Measurements from ENCODE around the gene C9orf40.
A peak's percentile ranks its signal among the peaks of the same experiment; 100 is the strongest.

C9orf40 gene

GRCh38 chr9:74942801-74943200 is 9.9 kb downstream of the C9orf40 start:
- DNase-seq (ENCODE audit: low read depth in 4 of 4, low spot score in 1 of 4): peak in 2 of 4 experiments; percentile 11 to 20

DNA sequence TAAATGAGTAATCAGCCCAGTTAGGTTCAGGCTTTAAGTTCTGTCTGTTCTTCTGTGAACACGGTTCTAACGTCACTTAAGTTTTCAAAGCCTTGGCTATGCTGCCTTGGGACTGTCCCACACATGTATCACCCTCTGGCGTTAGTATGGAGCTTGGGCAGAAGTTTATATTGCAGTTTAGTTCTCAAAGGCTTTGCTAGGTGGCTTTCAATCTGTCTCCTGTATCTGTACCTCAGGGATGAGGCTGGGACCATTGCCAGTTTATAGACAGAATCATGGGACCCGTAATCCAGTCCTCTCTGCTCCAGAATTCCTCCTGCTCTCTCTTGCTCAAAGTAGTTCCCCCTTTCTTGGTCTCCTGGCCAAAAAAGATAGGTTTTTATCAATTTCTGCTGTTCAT is 12.1 kb downstream of the C9orf40 start:
- DNase-seq (ENCODE audit: low read depth in 4 of 4, low spot score in 1 of 4): no peak

GRCh38 chr9:74935008-74935407 is 17.7 kb downstream of the C9orf40 start:
- DNase-seq (ENCODE audit: low read depth in 4 of 4, low spot score in 1 of 4): no peak

DNA sequence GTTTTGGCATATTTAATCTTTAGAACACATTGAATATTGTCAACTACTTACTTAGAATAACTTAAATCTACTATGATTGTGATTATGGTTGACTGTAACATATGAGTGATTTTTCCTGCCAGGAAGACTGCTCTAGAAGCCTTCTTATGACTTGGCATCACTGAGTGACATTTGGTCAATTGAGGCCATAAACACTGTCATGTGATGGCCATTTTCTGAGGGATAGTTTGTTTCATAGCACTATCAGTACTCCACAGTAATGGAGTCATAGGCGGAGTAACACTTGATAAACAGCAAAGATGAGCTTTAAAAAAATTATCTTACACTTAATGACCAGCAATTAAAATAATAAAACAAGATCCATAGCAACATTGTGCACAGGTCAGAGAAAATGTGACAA is 31.0 kb downstream of the C9orf40 start:
- DNase-seq (ENCODE audit: low read depth in 4 of 4, low spot score in 1 of 4): no peak

DNA sequence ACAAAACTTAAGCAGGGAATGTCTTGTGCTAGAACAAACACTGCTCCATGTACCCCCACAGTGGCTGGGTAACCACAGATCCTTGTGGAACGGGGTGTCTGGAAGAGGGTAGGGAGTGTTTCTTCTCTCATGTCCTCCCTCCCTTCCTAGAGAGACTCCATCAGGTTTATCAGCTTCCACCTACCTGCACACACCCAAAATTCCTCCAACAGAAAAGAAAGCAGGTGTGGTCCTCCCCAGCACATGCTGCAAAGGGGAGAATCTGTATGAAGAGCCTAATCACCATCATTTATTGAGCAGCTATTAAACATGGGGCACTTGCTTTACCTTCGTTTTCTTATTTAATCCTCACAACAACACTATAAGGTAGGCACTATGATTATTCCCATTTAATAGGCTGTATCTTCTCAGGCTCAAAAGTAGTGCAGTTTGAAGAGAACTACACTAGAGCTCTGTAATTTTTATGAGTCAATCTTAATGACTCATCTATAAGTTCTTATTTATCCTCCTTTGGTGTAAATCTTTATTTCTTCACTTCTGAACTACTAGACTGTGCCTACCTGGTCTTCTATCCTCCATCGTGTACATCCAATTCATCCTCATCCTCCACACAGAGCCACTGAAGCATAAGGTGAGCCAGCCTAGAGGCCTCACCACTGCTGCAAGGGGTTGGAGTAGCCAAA is 31.6 kb downstream of the C9orf40 start:
- DNase-seq (ENCODE audit: low read depth in 4 of 4, low spot score in 1 of 4): no peak

DNA sequence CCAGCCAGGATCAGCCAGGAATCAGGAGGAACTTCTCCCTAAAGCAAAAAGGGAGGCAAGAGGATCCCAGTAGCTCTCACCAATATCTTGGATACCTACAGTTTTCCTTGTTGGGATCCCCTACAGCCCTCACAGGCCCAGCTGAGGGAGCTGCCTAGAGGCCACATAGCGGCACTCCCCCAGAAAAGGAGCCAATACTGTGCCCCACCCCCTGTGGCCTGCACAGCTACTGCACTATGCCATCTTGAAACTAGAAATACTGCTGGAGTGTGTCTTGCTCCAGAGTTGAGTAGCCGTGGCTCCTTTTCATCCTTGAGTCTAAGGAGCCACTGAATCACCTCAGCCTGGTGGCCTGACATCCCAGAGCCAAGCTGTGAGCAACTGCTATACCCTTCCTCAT is 42.7 kb downstream of the C9orf40 start:
- no peak for DNase-seq (ENCODE audit: low read depth in 4 of 4, low spot score in 1 of 4)

- DNase-seq (ENCODE audit: low read depth in 4 of 4, low spot score in 1 of 4): no peak
Measured at GRCh38 chr9:74908665-74909064, 44.0 kb downstream of the C9orf40 start.

DNA sequence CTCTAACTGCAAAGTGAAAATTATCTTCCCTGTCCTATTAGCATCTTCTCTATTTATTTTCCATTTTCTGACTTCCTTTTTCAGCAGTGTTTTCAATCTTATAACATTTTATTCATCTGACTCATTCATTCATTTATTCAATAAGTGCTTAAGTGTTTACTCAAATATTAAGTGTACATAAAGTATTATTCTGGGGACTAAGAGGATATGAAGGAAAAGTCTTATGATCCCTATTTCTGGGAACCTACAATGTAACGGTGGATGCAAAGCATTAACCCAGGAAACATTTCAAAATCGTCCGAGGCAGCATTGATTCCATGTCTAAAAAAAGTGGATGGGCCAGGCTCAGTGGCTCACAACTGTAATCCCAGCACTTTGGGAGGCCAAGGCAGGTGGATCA is 45.6 kb downstream of the C9orf40 start:
- no peak for DNase-seq (ENCODE audit: low read depth in 4 of 4, low spot score in 1 of 4)

- DNase-seq (ENCODE audit: low read depth in 4 of 4, low spot score in 1 of 4): no peak
Measured at GRCh38 chr9:74901001-74901400, 51.7 kb downstream of the C9orf40 start.

Data from stimulated activated CD4-positive, alpha-beta T cell treated with anti-CD3 and anti-CD28 coated beads, Interleukin-1b, Interleukin-23, amount 100 ng/mL, for 24 hours (primary cell).